Left renal cortex interstitium (tissue), 4 donors: ENCODE data around the gene JARID2. TPM values are rescaled to one million over a fixed set of nuclear protein-coding genes. Genes with fewer than 3 reads are reported as not detected.
"Not testable (repeated sequence)": the region's sequence is repeated elsewhere in the genome, so short reads cannot be mapped to it uniquely, and the experiment has no call there.

Experiments
- DNase-seq, 4 donors: peaks; one replicate each; pipeline ENCODE4 v3.0.0-alpha.2; 2013; ENCODE audit warnings: low read depth in 4 of 4, low spot score in 2 of 4, missing footprints in 1 of 4
- polyA plus RNA-seq, 4 donors: library from polyadenylated mRNA; unstranded; fragments of 120-200 nt; gene quantifications; one replicate each; pipeline ENCODE4 v1.2.1, GENCODE V29; 2013; ENCODE audit not compliant: insufficient read length in 4 of 4

Gene JARID2
- polyA plus RNA-seq, 4 donors = 26.1 to 33.0 (median 28.9) TPM

- no peak for DNase-seq
These were observed 162.9 kb downstream of the JARID2 start for GRCh38 chr6:15408758-15409157.

DNA sequence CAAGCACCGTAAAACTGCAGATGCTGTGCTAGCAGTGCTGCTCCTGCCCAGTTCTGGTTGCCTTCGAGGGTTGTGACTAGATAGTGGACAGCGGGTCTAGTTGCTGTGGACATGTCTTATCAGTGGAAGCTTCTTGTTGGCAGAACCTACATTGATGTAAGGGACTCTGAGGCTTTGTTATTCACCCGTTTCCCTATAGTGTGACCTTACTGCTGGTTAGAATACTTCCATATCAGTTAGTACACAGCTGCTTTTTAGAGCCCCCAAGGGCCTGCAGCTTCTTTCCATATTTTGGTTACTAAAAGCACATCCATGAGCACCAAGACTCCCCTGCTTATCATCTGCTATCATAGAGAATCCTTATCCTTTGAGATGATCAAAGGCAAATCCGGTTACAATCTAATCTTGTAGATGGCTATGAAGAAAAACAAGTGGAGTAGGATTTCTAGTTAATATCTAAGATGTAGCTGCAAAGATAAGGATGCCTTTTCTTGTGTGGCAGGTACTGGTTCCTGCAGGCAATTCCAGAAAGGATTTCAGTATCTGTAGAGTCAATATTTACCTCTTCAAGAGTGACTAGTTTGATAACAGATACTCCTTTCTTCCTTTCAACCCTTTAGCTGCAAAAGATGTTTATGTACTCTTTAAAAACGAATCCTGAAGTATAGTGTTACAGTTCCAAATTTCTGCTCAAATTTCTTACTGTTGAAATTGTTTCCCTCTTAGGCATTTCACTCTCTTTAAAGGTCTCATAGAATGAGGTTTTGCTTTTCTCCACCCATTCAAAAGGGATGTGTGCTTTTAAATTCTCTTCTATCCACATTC lies 163.6 kb downstream of the JARID2 start:
- no peak for DNase-seq

- DNase-seq = no peak
These were observed 164.2 kb downstream of the JARID2 start for GRCh38 chr6:15410126-15410391.

- no peak for DNase-seq
These were observed 164.9 kb downstream of the JARID2 start for GRCh38 chr6:15410752-15411151.

DNA sequence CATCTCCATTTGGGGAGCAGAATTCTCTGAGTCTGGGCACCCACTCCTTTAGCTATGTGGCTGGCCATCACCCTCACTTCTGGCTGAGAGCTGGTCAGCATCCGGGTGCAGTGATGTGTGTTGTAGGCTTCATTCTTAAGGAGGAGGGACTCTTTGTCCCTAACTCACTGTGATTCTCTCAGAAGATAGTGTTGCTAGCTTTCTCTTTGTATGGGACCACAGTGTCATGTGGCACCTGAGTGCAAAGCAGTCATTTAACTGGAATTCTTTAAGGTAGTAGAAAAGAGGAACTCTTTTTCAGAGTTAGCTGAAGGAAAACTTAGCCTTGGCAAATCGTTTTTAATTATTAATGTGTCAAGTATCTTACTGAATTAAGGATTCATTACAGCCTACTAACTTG lies 165.9 kb downstream of the JARID2 start:
- DNase-seq = no peak

DNA sequence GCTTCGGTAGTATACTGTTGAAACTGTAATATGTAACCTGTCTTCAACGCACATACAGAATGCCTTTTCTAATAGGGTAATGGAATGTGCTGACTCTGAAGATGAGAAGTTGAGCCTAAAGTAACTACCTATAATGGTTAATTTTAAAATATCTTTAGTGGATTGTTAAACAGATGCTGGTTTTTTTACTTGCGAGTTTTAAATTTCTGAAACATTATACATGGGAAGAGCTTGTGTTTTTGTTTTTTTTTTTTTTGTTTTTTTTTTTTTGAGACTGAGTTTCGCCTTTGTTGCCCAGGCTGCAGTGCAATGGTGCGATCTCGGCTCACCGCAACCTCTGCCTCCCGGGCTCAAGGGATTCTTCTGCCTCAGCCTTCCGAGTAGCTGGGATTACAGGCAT lies 166.9 kb downstream of the JARID2 start:
- DNase-seq = no peak

- DNase-seq = peak in 3 of 4 donors; percentile 32 to 55 (median 44)
These were observed 167.8 kb downstream of the JARID2 start for GRCh38 chr6:15413466-15414234.

GRCh38 chr6:15414235-15414612 lies 168.4 kb downstream of the JARID2 start:
- no peak for DNase-seq

GRCh38 chr6:15415622-15416021 lies 169.8 kb downstream of the JARID2 start:
- DNase-seq = not testable (repeated sequence)

DNA sequence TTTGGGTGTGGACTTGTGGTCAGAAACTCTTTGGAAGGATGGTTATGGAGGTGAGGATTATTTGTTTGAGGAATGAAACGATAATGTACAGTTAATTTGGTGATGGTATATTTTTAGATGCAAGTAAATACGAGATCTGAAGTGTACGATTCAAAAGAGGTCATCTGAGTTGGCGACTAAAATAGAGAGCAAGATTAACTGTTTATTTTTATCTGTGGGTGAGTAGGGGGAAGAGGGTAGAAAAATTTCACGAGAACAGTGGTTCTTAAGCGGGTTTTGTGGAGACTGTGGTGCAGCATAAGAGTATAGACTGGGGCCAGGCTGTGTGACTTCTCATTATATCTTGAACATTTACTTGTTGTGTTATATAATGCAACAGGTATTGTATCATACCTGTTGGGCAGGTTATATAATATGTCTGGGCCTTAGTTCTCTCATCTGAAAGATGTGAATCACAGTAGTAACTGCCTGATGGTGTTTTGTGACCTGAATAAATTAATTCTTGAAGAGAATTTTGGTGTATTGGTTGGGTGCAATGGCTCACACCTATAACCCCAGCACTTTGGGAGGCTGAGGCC lies 171.2 kb downstream of the JARID2 start:
- no peak for DNase-seq

GRCh38 chr6:15417811-15418210 lies 171.9 kb downstream of the JARID2 start:
- DNase-seq = no peak

- no peak for DNase-seq
These were observed 173.6 kb downstream of the JARID2 start for GRCh38 chr6:15419493-15419892.

DNA sequence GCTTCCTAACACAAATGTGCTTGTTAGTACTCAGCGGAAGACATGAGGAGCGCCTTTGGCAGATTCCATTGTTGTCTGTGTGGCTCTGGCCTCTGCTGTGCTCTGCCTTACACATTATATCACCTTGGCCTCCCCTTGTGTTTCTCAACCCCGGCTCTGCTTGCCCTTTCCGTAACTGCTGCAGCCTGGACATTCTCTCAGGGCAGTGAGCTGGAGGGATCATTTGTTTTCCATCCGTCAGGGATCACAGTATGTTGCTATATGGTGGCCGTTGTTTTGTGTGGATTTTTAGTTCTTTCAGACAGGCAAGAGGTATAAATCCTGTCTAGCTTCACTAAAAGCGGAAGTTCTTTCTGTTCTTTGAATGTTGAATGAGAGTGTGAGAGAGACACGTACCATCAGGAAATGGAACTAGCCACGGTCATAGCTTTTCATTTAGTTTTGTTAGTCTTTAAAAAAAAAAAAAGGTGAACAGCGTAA lies 175.1 kb downstream of the JARID2 start:
- DNase-seq = peak in 1 of 4 donors; percentile 24

DNA sequence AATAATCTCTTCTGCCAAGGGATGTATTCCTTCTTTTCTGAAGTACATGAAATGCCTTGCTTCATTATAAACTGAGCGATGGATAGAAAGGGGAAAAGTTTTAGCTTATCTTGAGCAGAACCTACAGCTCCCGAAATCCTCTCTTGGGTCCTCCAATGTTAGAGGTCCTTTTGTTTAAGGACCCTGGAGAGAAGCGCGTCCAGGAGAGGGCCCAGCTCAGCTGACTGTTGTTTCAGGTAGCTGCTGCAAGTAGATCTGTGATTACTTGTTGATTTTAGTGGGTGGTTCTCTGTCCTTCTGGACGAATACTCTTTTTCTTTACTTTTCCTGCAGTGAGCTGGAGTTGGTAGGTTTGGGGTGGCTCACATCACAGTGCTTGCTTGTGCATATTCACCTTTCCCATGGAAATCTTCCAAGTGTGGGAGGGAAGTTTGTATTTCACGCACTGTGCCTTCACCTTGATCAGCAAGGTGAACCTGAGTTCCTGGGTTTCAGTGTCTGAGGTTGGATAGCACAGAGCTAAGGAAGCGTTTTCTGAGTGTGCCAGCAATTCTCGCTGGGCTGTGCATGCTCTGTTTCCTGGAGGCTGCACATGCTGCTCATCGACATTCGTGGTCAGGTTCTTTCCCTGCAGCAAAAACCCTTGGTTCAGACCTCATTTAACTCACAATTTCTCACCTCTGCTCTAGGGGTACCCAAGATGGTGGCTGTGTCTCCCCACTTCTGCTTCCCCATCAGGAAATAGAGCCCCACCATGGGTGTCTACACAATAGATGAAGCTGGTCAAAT lies 176.3 kb downstream of the JARID2 start:
- peak in 1 of 4 donors; percentile 48 for DNase-seq

- no peak for DNase-seq
These were observed 177.6 kb downstream of the JARID2 start for GRCh38 chr6:15423286-15423993.

DNA sequence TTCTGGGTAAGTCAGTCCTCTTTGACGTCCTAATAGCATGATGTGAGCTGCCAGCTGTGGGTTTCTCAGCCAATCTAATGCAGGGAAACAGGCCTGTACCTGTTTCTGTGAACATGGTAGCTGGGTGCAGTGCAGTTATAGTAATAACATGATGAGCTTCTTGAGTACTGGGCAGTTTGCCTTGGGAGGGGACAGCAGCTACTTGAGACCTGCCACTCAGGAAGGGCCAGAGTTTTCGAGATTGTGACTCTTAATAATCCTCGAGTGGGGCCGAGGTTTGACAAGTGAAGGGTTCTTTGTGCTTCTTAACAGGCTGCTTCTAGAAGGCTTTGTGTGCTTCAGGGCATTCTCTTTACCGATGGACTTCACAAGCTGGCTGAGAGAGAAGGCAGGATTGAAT lies 180.1 kb downstream of the JARID2 start:
- DNase-seq = no peak

- DNase-seq = no peak
These were observed 180.5 kb downstream of the JARID2 start for GRCh38 chr6:15426395-15426794.

DNA sequence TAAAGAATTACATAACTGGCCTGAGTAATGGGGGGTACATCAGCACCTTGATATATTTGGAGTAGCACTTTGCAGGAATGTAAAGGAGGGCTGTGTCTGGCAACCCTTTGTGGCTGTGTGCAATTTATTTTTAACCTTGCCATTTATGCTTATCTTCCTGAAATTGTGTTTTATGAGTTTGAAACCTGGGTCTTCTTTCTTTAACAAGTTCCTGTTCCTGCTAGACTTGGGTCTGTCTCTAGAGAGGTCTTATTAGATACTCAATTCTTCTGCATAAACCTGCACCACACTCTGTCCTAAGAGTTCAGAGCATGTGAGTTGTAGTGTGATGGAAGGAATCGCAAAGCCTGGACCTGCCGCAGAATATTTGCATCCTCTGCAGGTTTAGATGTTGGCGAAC lies 181.0 kb downstream of the JARID2 start:
- DNase-seq = no peak

- DNase-seq = peak in 3 of 4 donors; percentile 41 to 62 (median 44)
These were observed 181.6 kb downstream of the JARID2 start for GRCh38 chr6:15427331-15428070.
